Transverse colon (tissue), 4 donors: ENCODE measurements around the gene RCAN3. TPM values are rescaled to one million over a fixed set of nuclear protein-coding genes. Genes with fewer than 3 reads are reported as not detected.
"Not testable (repeated sequence)": the region's sequence is repeated elsewhere in the genome, so short reads cannot be mapped to it uniquely, and the experiment has no call there.

Source experiments
- DNase-seq: peaks from one replicate; pipeline ENCODE4 v3.0.0-alpha.2; 2019
- H3K27ac ChIP-seq, 4 donors: fragments of 200-600 bp; sonication (generic); 2 replicates each; pipeline ENCODE4 v1.5.1; 2016 to 2018; ENCODE audit warnings: inconsistent platforms in 4 of 4
- H3K27me3 ChIP-seq: fragments of 200-600 bp; sonication (generic); 2 replicates; pipeline ENCODE4 v1.5.1; 2017; ENCODE audit warnings: inconsistent platforms
- H3K36me3 ChIP-seq, 4 donors: fragments of 200-600 bp; sonication (generic); 2 replicates each; pipeline ENCODE4 v1.5.1; 2017 to 2019; ENCODE audit warnings: inconsistent platforms in 4 of 4
- H3K4me1 ChIP-seq, 4 donors: fragments of 200-600 bp; sonication (generic); 2 replicates each; pipeline ENCODE4 v1.5.1; 2017 to 2020; ENCODE audit warnings: inconsistent platforms in 4 of 4
- H3K4me3 ChIP-seq, 4 donors: fragments of 200-600 bp; sonication (generic); 1 replicate in 1 of 4; 2 replicates in 3 of 4; pipeline versions ENCODE4 v1.5.1 to v1.6.1; 2017 to 2019; ENCODE audit warnings: inconsistent platforms in 4 of 4
- H3K9me3 ChIP-seq, 2 donors: fragments of 200-600 bp; sonication (generic); 2 replicates each; pipeline ENCODE4 v1.5.1; 2017 to 2019; ENCODE audit warnings: inconsistent platforms in 2 of 2
- EP300 ChIP-seq: sonication (generic); formaldehyde crosslinking; IDR thresholded peaks from one replicate; pipeline ENCODE4 v1.6.1; 2017; ENCODE audit warnings: antibody characterized with exemption, low read depth
- POLR2A ChIP-seq: fragments of 450-650 bp; IDR thresholded peaks from one replicate; pipeline ENCODE4 v1.6.1; 2016; ENCODE audit warnings: antibody characterized with exemption, mild to moderate bottlenecking, moderate library complexity
- POLR2AphosphoS5 ChIP-seq, 3 donors: sonication (generic); formaldehyde crosslinking; IDR thresholded peaks; one replicate each; pipeline ENCODE4 v1.6.1; 2016; ENCODE audit warnings: antibody characterized with exemption in 3 of 3
- WGBS, 2 donors: methylation state at CpG; one replicate each; pipeline ENCODE4 v1.1.5; 2018; ENCODE audit warnings: low coverage in 1 of 2; 5-methylcytosine and 5-hydroxymethylcytosine counted together
- in situ Hi-C, 4 donors: fragments of 200-750 bp; cut with MboI; loops; one replicate each; pipeline versions ENCODE4 v1.15.0 to v1.15.1; 2017; ENCODE audit warnings: low sequenced_read_pairs in 3 of 4, low pct_ligation_motif_present in 1 of 4, low pct_unique_long_range_greater_than_20kb in 1 of 4
- intact Hi-C: fragments of 100-400 bp; cut with DNase I; formaldehyde crosslinking; loops from one replicate; pipeline ENCODE4 v1.15.1; 2023; ENCODE audit warnings: low total_unique reads
- total RNA-seq, 4 donors: library from RNA; depleted of rRNA; stranded (reverse); fragments of >200 nt; gene quantifications; one replicate each; pipeline ENCODE4 v1.1.0, GENCODE V29; 2016
- TF ChIP-seq, protein P1 (sequence below), 5 experiments: fragments of 200-600 bp in 3 of 5; fragments of 450-650 bp in 2 of 5; sonication (generic) in 3 of 5; IDR thresholded peaks; 1 replicate in 2 of 5; 2 replicates in 3 of 5; pipeline ENCODE4 v1.5.1; 2016 to 2017; ENCODE audit warnings: antibody characterized with exemption in 5 of 5, inconsistent platforms in 3 of 5, mild to moderate bottlenecking in 2 of 5, moderate library complexity in 1 of 5

RCAN3 gene
- total RNA-seq, 4 donors from 2014 or later: 6.4 to 17.5 (median 11.3) TPM

DNA sequence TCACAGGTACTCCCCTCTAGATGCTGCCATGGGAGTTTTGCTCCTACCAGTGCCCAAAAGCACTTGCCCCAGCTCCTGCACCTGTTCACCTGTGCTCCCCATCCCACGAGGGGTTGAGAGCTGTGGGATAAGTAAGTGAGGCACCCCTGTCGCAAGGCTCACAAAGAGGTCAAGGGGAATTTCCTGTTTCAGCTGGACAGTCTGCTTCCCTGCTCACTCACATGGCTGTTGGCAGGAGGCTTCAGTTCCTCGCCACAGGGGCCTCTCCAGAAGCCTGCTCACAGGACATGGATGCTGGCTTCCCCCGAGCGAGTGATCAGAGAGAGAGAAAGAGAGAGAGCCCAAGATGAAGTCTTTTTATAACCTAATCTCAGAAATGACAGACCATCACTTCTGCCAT, 44.6 kb downstream of the RCAN3 start:
- Histone ChIP-seq H3K4me1 (peaks cover 0 to 23% (median 2%) of the 10 kb centered on the region in 4 donors), H3K9me3 (no peaks in the 10 kb centered on the region), H3K27ac (peak overlapping the region in 1 of 4 donors; percentile 7), H3K27me3 (no peaks in the 10 kb centered on the region), H3K4me3 (no peak overlapping the region), H3K36me3 (no peaks in the 10 kb centered on the region)
- 60 to 75% methylated on average over 2 to 5 of the region's 5 CpGs for WGBS, 2 donors
- no peak for TF ChIP-seq EP300
- TF ChIP-seq, protein P1, sequence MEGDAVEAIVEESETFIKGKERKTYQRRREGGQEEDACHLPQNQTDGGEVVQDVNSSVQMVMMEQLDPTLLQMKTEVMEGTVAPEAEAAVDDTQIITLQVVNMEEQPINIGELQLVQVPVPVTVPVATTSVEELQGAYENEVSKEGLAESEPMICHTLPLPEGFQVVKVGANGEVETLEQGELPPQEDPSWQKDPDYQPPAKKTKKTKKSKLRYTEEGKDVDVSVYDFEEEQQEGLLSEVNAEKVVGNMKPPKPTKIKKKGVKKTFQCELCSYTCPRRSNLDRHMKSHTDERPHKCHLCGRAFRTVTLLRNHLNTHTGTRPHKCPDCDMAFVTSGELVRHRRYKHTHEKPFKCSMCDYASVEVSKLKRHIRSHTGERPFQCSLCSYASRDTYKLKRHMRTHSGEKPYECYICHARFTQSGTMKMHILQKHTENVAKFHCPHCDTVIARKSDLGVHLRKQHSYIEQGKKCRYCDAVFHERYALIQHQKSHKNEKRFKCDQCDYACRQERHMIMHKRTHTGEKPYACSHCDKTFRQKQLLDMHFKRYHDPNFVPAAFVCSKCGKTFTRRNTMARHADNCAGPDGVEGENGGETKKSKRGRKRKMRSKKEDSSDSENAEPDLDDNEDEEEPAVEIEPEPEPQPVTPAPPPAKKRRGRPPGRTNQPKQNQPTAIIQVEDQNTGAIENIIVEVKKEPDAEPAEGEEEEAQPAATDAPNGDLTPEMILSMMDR (IDR thresholded peaks at IDR 0.05): no peak
- no peak for TF ChIP-seq POLR2AphosphoS5 (IDR thresholded peaks at IDR 0.05)
- TF ChIP-seq POLR2A: no peak
- no peak for DNase-seq
- in situ Hi-C loops: no loop called here
- intact Hi-C loops: no loop called here

DNA sequence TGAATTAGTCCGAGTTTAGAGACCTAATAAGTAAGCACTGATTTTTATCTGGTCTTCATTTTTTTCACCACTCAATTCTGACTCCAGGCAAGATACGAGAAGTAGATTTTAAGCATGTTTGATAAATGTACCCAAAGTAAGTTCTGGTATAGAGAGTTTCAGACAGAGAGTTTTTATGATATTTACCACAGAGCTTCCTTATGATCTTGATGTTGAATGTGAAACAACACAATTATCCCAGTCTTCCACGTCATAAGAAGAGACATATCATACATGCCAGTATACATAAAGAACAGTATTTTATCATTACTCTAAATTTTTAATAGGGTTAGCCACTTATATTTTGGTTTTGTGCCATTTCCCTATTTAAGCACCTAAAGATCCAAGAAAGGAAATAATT, 45.4 kb downstream of the RCAN3 start:
- no peaks in the 10 kb centered on the region for H3K27me3 ChIP-seq
- TF ChIP-seq, protein P1 (IDR thresholded peaks at IDR 0.05): no peak
- TF ChIP-seq POLR2AphosphoS5 (IDR thresholded peaks at IDR 0.05): no peak
- TF ChIP-seq POLR2A: no peak
- TF ChIP-seq EP300: no peak
- peaks cover 0 to 26% (median 2%) of the 10 kb centered on the region in 4 donors for H3K4me1 ChIP-seq
- DNase-seq: no peak
- 41 to 62% methylated on average over 3 of the region's 3 CpGs for WGBS, 2 donors
- peak overlapping the region in 1 of 4 donors; percentile 7 for H3K27ac ChIP-seq
- intact Hi-C loops (no loop called here), in situ Hi-C loops (no loop called here)
- no peaks in the 10 kb centered on the region for H3K36me3 ChIP-seq
- H3K9me3 ChIP-seq: no peaks in the 10 kb centered on the region
- no peak overlapping the region for H3K4me3 ChIP-seq

DNA sequence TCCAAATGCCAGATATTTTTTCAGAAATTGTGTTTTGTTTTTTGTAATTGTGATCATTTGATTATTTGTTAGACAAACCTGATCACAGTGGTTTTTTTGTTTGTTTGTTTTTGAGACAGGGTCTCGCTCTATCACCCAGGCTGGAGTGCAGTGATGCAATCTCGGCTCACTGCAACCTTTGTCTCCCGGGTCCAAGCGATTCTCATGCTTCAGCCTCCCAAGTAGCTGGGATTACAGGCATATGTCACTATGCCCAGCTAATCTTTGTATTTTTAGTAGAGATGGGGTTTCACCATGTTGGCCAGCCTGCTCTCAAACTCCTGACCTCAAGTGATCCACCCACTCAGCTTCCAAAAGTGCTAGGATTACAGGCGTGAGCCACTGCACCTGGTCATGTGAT, 46.6 kb downstream of the RCAN3 start:
- WGBS, 2 donors: 40 to 78% methylated on average over 1 to 5 of the region's 5 CpGs
- DNase-seq, intact Hi-C loops, H3K27ac ChIP-seq, in situ Hi-C loops, H3K36me3 ChIP-seq, H3K9me3 ChIP-seq, H3K27me3 ChIP-seq, H3K4me3 ChIP-seq: not testable (repeated sequence)
- H3K4me1 ChIP-seq: peaks cover 0 to 26% (median 2%) of the 10 kb centered on the region in 4 donors

DNA sequence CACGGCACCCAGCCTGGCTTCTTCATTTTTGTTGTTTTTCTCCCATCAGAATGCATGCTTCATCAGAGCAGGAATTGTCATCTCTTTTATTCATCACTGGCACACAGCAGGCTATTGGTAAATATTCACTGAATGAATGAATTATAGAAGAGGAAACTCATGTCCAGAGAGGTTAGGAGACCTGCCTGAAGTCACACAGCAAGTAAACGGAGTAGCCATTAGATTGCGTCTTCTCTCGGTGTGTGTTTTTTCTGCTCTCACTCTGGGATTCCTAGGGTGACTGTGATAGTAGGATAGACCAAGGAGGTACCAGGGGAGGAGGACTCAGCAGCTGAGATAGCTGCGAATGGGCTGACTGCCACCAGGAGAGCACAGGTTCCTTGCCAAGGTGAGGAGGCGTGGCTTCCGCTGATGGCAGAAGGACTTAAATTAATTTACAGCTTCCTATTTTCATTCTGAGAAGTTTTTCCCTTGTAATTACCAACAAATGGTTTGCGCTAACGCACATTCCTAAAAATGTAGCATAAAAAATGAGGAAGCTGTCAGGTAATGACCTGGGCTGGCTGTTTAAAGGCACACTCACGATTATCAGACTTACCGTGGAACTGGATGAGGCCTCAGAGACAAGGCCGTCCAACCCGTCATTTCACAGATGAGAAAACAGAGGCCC, 48.8 kb downstream of the RCAN3 start:
- in situ Hi-C loops: no loop called here
- Histone ChIP-seq H3K4me1 (peaks cover 3 to 37% (median 7%) of the 10 kb centered on the region in 4 donors), H3K36me3 (no peaks in the 10 kb centered on the region), H3K27ac (no peak overlapping the region), H3K9me3 (no peaks in the 10 kb centered on the region), H3K27me3 (peaks cover 15% of the 10 kb centered on the region), H3K4me3 (no peak overlapping the region)
- 56 to 71% methylated on average over 1 to 13 of the region's 13 CpGs for WGBS, 2 donors
- no peak for TF ChIP-seq EP300
- TF ChIP-seq, protein P1 (IDR thresholded peaks at IDR 0.05): no peak
- no peak for TF ChIP-seq POLR2AphosphoS5 (IDR thresholded peaks at IDR 0.05)
- no peak for TF ChIP-seq POLR2A
- DNase-seq: peak; percentile 44
- intact Hi-C loops: no loop called here
